Prostate gland (tissue), 2 donors: ENCODE data around the gene SFXN4.

Experiments
- CTCF ChIP-seq, 4 experiments: fragments of 200-600 bp in 2 of 4; fragments of 450-650 bp in 2 of 4; sonication (generic) in 2 of 4; IDR thresholded peaks; 1 replicate in 3 of 4; 2 replicates in 1 of 4; pipeline ENCODE4 v1.5.1; 2016 to 2019; ENCODE audit warnings: antibody characterized with exemption in 4 of 4, mild to moderate bottlenecking in 2 of 4, moderate library complexity in 2 of 4
- POLR2A ChIP-seq: fragments of 450-650 bp; IDR thresholded peaks from one replicate; pipeline ENCODE4 v1.6.1; 2016; ENCODE audit warnings: antibody characterized with exemption, mild to moderate bottlenecking
- POLR2AphosphoS5 ChIP-seq: sonication (generic); formaldehyde crosslinking; IDR thresholded peaks from one replicate; pipeline ENCODE4 v1.6.1; 2017; ENCODE audit warnings: antibody characterized with exemption

GRCh38 chr10:119178372-119179119 is 13.0 kb upstream of the SFXN4 start, which contains the start of gene PRDX3:
- peak; percentile 24 to 55 (median 34) for TF ChIP-seq CTCF (IDR thresholded peaks at IDR 0.05)
- TF ChIP-seq POLR2AphosphoS5 = peak; percentile 64
- peak; percentile 58 for TF ChIP-seq POLR2A
